HG03039 (cell line): ENCODE data around the gene RNF215.
"Not testable (repeated sequence)": the region's sequence is repeated elsewhere in the genome, so short reads cannot be mapped to it uniquely, and the experiment has no call there.

Experiments
- ATAC-seq: cut with Tn5 transposase; IDR thresholded peaks from one replicate; pipeline ENCODE4 v1.9.1; 2021; ENCODE audit warnings: mild to moderate bottlenecking, moderate library complexity; ENCODE audit not compliant: unreplicated experiment

The RNF215 gene

DNA sequence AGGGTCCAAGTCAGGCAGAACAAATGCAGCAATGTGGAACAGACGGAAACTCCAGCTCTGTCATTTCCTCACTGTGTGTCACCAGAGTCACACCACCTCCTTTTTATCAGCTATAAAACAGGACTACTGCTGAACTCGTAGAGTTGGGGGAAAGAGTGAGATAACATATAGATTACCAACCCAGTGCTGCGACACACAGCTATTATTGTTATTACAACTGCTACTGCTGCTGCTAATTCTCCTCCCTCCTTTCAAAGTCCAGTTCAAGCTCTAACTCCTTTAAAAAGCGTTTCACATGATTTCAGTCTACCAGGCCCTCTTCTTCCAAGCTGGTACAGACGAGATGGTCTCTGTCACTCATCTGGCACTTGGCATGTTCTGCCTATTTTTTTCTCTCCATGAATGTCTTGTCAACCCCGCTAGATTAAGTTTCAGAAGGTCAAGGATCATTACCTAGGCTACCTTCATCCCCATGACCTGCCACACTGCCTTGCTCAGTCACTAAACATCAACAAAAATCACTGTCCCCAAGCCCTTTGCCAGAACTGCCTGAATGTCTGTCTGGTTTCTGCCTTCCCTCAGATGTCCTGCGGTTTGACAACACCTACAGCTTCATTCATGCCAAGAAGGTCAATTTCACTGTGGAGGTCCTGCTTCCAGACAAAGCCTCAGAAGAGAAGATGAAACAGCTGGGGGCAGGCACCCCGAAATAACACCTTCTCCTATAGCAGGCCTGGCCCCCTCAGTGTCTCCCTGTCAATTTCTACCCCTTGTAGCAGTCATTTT lies 34.7 kb upstream of the RNF215 start:
- no peak for ATAC-seq

DNA sequence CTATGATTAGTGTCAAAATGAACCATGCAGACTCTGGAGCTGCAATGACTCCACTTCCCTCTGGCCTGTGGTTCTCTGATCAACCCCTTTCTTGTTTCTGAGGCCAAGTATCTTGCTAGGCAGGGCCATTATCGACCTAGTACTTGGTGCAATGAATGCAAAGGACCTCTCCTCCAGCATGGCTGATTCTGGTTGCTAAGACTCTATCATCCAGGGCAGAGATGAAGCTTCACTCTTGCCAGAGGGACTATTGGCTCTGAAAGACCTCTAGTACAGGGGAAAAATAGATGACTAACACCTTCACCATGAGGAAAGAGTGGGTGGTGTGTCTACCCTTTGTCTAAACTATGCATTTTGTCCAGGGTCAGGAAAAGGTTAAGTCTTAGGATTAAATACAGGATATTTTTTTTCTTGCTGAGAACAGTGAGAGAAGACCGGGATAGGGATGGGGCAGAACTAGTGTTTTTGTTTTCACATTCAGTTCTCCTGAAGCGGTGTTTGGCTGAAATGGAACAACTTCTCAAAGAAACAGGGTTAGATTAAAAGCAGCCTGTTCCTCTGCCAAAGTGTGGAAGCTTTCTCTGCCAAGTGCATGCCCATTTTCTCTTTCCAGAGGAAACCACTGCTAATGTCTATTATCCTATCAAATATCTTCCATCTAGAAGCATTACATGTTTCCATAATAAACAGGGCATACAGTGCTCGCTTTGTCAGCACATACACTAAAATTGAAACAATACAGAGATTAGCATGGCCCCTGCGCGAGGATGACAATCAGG lies 33.3 kb upstream of the RNF215 start:
- ATAC-seq, result no peak

DNA sequence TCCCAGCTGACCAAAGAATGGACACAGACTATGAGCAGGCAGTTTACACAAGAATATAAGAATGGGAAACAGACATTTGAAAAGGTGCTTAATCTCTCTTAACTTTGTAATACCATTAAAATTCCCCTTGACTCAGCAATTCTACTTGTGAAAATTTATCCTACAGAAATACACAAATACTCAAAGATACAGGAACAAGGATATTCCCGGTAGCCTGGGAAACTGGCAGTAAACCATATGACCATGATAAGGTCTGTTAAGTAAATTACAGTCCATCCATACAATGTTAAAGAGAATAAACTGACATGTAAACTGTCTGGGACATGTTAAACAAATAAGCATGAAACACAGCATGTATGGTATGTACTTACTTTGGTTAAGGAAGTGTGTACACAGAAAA lies 29.6 kb upstream of the RNF215 start:
- ATAC-seq, result no peak

DNA sequence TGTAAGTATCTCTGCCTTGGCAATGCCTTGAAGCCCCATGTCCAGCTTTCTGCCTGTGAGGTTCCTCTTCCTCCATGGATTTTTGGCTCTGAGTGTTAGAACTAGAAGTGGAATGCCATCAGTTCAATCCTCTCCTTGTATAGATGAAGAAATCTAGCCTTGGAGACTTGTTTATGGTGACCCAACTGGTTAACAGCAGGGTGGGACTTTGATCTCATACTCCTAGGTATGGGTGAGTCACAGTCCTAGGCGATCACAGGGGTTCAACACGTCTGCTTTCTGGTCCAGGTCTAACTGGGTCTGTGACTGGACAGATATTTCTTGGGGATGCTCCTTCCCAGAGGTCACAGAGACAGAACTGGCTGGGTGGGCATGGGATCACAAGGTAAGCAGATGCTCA lies 29.2 kb upstream of the RNF215 start:
- no peak for ATAC-seq

DNA sequence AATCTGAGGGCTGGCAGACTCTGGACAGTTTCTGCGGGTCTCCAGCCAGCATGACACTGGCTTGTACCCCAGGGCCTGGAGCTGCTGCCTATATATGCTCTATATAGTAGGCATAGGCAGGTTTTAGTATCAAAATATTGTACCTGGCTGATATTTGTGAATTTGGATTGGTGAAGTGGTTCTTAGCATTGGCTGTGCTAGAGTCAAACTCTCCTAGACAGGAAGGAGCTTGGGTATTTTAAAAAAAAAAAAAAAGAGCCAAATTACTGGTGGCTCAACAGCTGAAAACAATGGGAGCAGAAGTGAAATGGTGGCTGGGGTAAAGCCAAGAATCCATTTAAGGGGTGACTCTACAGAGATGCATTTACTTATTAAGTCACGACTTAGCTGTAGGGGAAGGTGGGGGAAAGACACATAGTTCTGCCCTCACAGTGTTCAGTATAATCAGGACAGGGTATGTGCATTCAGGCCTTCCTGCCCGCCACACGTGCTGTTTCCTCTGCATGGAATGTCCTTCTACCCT lies 27.4 kb upstream of the RNF215 start:
- no peak for ATAC-seq

DNA sequence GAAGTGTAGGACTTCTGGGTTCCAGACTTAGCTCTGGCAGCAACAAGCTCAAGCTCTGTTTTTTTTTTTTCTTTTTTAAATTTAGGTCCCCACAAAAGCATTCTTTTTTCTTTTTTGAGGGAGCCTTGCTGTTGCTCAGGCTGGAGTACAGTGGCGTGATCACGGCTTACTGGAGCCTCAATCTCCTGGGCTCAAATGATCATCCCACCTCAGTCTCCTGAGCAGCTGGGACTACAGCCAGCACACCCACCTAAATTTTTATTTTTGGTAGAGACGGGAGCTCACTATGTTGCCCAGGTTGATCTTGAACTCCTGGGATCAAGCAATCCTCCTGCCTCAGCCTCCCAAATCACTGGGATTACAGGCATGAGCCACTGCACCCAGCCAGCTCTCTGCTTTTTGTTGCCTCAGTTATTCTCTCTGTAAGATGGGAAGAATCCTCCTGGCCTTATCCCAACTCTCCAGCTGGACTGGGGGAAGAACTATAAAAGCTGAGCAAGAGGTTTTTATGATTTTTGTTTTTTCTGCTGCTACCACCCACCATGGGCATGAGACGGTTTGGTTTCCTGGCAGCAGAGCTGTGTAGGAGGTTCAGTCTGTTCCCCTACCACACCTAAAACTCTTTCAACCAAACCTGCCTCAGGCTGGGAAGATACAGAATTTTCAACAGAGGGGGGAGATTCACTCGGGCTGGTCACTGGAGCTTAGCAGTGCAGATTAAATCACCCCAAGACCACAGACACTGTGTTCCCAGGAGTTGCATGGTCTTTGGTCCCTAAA lies 26.7 kb upstream of the RNF215 start:
- ATAC-seq, result no peak

DNA sequence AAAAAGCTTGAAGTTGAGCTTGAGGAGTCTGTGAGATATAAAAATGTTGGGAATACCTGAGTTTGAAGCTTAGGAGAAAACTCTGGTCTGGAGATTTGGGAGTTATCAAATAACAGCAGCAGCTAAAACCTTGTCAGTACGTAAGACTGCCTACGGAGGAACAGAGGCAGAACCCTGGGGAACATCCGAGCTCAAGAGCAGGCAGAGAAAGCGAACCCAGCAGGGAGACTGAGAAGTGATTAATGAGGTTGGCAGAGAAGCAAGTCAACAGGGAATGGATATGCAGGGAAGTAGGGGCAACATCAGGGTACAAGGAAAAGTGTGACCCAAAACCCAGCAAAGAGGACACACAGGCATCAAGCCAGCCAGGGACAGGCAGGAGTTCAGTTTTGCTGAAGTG lies 25.8 kb upstream of the RNF215 start:
- ATAC-seq, result no peak

DNA sequence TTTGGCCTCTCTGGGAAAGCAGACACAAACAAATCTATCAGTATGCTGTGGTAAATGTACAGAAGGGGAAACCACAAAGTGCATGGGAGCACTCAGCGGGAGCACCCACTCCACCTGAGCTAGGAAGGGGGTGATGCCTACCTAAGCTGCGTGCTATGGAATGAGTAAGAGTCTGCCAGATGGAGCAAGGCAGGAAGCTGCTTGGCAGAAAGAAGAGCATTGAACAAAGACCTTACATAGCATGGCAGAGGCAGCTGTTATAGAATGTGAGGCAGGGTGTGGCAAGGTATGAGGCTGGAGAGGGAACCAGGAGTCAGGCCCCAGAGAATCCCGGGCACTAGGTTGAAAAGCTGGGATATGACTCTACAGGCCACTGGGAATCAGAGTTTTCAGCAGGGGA lies 24.6 kb upstream of the RNF215 start:
- ATAC-seq, result no peak

DNA sequence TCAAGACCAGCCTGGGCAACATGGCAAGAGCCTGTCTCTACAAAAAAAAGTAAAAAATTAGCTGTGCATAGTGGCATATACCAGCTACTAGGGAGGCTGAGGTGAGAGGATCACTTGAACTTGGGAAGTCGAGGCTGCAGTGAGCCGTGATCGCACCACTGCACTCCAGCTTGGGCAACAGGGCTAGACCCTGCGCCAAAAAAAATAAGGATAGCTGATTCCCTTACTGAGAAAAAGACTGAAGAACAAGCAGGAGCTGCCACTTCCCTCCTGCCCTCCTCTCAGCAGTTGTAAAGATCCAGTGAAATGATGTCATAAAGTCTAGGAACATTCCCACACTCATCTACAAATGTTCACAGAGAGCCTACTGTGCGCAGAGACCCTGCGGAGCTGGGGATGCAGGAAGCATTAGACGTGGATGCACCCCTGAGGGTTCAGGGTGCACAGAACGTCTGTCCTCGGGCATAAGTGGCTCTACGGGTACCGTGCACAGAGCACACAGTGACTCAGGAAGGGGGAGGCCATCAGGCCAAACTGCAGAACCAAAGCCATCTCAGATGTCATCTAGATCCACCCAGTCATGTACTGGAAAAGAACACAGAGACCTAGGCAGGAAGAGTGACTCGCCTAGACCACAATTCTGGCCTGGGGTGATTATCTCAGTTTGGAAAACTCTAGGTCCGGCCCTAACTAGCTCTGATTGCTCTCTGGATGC lies 21.3 kb upstream of the RNF215 start:
- ATAC-seq, result no peak

DNA sequence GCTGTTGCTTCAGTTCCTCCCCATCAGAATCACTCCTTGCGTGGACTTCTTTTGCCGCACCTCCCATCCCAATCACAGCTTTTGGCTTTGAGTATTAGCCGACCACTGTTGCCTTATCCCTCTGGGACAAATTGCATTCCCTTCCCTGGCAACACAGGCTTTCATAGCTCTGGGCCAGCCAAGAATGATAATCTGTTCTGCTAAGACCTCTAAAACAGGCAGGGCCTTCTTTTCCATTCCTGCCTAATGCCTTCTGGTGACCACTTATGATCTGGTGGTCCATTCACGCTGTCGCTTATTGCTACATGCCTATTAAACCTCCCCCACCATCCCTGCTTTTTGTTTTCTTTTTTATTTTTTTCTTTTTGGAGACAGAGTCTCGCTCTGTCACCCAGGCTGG lies 19.2 kb upstream of the RNF215 start:
- ATAC-seq, result no peak

DNA sequence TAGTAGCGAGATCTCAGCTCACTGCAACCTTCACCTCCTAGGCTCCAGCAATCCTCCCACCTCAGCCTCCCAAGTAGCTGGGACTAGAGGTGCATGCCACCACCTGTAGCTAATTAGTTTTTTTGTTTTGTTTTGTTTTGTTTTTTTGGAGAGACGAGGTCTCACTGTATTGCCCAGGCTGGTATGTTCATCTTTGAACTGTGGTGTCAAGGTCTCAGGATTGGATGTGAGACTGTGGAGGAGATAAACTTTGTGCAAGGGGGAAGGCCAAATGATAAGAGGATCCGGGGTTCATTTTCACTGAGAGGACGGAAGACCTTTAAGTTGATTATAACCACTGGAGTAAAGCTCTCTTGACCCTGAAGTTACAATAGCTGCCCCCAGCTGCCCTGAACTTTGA lies 18.5 kb upstream of the RNF215 start:
- no peak for ATAC-seq

DNA sequence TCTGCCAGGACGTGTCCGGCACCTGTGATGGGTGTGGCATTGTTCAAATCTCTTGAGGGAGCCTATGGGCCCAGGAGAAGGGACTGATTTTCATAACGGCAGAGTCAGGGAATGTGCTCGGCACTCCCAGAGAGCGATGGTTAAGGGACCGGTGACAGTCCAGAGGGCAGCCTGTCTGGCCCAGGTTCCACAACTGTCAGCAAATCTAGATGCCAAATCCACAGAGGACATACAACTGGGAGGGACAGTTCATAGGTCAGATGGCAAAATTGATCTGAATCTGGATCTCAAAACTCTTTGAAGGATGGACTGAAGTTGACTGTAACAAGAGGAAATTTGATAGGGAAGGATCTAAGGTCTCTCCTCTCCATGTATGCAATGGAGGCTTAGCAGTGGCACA lies 17.1 kb upstream of the RNF215 start:
- ATAC-seq, result no peak

DNA sequence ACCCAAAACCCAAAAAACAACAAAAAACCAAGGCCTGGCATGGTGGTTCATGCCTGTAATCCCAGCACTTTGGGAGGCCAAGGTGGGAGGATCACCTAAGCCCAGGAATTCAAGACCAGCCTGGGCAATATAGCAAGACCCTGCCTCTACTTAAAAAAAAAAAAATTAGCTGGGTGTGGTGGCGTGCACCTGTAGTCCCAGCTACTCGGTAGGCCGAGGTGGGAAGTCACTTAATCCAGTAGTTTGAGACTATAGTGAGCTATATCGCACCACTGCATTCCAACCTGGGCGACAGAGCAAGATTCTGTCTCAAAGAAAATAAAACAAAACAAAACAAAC lies 15.5 kb upstream of the RNF215 start:
- not testable (repeated sequence) for ATAC-seq

DNA sequence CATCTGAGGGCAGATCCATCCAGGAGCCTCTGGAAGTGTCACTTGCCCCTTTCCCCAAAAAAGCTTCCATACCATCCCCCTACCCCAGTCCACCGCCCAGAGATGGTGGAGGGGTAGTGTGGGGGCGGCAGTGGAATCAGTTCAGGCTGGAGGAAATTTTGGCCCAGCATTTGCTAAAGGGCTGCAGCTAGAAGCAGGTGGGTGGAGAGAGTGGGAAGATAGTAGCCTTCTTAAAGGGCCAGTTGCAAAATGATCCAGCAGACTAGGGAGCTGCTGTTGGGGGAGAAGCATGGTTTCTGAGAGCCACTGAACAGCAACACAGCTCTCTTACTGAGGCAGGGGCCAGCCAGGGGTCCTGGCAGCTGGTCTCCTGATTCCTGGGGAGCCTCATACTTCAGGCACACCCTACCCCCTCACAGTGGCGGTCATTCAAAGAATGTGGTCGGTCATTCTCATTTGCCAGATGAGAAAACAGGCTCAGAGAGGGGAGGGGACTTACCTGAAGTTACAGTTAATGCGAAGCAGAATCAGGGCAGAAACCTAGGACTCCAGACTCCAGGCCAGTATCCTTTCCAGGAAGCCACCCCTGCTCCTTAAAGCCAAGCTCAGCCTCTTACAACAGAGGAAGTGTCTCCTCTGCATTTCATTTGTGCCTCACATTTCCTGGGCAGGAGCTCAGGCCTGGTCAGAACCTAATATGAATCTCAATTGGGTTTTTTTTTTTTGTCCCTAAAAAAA lies 15.0 kb upstream of the RNF215 start:
- no peak for ATAC-seq

DNA sequence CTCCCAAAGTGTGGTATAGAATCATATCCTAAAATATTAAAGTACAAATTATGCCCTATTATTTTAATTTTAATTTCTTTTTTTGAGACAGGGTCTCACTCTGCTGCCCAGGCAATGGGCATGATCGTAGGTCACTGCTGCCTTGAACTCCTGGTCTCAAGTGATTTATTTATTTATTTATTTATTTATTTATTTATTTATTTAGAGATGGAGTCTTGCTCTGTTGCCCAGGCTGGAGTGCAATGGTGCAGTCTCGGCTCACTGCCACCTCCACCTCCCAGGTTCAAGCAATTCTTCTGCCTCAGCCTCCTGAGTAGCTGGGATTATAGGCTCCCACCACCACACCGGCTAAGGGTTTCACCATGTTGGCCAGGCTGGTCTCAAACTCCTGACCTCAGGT lies 13.8 kb upstream of the RNF215 start:
- not testable (repeated sequence) for ATAC-seq

DNA sequence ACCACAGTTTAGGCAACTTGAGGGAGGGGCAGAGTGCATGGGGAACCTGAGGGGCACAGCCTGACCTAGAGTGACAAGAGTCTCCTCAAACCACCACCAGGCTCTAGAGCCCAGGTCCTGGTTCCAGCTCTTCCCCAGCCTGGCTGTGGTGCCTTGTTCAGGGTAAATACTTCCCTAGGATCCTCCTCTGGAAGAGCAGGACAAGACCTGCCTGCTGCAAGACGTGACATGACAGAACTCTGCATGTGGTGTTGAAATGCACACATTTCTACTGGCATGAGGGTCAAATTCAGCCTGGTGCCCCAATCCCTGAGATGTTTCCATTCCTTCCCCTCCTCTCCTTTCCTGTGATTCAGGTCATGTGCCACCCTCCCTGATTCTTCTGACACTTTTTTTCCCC lies 12.9 kb upstream of the RNF215 start:
- ATAC-seq, result no peak

DNA sequence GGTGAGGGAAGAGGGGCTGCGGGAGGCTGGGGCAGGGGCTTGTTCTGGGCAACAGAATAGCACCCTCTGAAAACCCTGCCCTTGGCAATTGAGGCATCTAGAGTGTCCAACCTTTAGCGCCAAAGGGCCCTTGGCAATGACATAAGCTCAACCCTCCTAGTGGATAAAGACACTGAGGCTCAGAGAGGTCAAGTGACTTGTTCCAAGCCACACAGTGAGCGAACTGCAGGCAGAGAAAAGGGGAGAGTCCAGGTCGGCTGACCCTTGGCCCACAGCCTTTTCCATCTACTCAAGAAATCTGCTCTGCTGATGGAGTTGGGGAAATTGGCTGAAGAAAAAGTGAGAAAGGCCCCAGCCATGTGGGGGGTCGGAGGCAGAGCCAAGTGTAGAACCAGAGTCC lies 12.5 kb upstream of the RNF215 start:
- ATAC-seq, result no peak

DNA sequence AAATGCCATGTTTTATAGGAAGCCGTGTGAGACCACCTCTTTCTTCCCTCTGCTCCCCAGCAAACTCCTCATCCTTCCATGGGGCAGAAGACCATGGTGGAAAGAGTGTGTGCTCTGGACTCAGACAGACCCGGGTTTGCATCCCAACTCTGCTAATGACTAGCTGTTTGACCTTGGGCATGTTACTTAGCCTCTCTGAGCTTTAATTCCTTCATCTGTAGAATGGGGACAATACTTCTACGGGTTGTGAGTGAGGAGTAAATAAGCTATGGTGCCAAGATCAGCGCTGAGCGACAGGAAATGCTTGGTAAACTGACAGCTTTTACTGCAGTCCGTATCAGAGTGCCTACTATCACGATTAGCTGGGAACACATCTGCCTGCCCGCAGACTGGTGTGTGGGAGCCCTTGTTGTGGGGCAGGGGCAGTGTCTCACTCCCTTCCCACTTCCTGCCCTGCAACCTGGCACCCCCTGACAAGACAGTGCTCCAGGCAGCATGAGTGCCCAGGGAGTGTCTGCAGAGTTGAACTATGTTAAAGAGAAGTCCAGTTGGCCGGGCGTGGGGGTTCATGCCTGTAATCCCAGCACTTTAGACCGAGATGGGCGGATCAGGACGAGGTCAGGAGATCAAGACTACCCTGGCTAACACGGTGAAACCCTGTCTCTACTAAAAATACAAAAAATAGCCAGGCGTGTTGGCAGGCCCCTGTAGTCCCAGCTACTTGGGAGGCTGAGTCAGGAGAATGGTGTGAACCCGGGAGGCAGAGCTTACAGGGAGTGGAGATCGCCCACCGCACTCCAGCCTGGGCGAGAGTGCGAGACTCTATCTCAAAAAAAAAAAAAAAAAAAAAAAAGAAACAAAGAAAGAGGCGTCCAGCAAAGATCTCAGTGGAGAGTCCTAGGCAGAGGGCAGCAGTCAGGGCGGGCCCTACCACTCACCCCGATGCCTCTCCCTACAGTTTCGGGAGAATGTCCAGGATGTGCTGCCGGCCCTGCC lies 11.8 kb upstream of the RNF215 start:
- no peak for ATAC-seq
